H1 (cell line): ENCODE data around the gene CEP70. TPM values are rescaled to one million over a fixed set of nuclear protein-coding genes. Genes with fewer than 3 reads are reported as not detected.

ENCODE experiments used
- CTCF ChIA-PET: fragments of 300-600 bp; sonication (Branson Sonifier 250); formaldehyde crosslinking; loops from one replicate; lab custom pipeline; 2021; ENCODE audit not compliant: partially characterized antibody; lab: Charles Lee
- POLR2A ChIA-PET: fragments of 300-600 bp; sonication (Branson Sonifier 250); formaldehyde crosslinking; loops from one replicate; lab custom pipeline; 2021; ENCODE audit warnings: inconsistent platforms; ENCODE audit not compliant: partially characterized antibody; lab: Charles Lee
- DNase-seq, 2 experiments: peaks; one replicate each; pipeline versions ENCODE4 v3.0.0 to v3.0.0-alpha.2; 2010 to 2022; ENCODE audit warnings: low spot score in 2 of 2, low read depth in 1 of 2, mixed read lengths in 1 of 2
- FAIRE-seq: peaks from 2 replicates; lab custom pipeline; 2011; peaks lifted over from hg19 to GRCh38; lab: Jason Lieb, UNC
- H2AFZ ChIP-seq: 2 replicates; pipeline ENCODE4 v1.8.1; 2012; ENCODE audit warnings: low read length, inconsistent platforms
- H2AK5ac ChIP-seq: 2 replicates; pipeline ENCODE4 v1.6.1; 2013; ENCODE audit warnings: low read depth, low read length
- H2BK120ac ChIP-seq: replicated peaks from 2 replicates; pipeline ENCODE3; 2013; ENCODE audit warnings: low read depth, low read length, inconsistent platforms
- H2BK12ac ChIP-seq: 2 replicates; pipeline ENCODE4 v1.6.1; 2013; ENCODE audit warnings: low read depth, low read length
- H2BK15ac ChIP-seq: 2 replicates; pipeline ENCODE4 v1.6.1; 2013; ENCODE audit warnings: low read length
- H2BK20ac ChIP-seq: 2 replicates; pipeline ENCODE4 v1.6.1; 2013; ENCODE audit warnings: low read length
- H2BK5ac ChIP-seq: 2 replicates; pipeline ENCODE4 v1.6.1; 2013; ENCODE audit warnings: low read depth, low read length
- H3K14ac ChIP-seq: 2 replicates; pipeline ENCODE4 v1.6.1; 2013; ENCODE audit warnings: inconsistent platforms; ENCODE audit not compliant: insufficient read length
- H3K18ac ChIP-seq: 2 replicates; pipeline ENCODE4 v1.6.1; 2013; ENCODE audit warnings: low read length; ENCODE audit errors: extremely low read depth
- H3K23ac ChIP-seq: 2 replicates; pipeline ENCODE4 v1.6.1; 2013; ENCODE audit warnings: inconsistent platforms; ENCODE audit not compliant: insufficient read length
- H3K23me2 ChIP-seq: 2 replicates; pipeline ENCODE4 v1.6.1; 2013; ENCODE audit warnings: low read depth, low read length
- H3K27ac ChIP-seq: 2 replicates; pipeline ENCODE4 v1.6.1; 2011; ENCODE audit warnings: low read depth, low read length, inconsistent platforms
- H3K27me3 ChIP-seq, 4 experiments: replicated peaks in 1 of 4; 1 replicate in 1 of 4; 2 replicates in 3 of 4; pipeline versions ENCODE4 v1.6.1 to v1.8.1; 2011 to 2013; ENCODE audit warnings: low read length in 3 of 4, mild to moderate bottlenecking in 3 of 4, inconsistent platforms in 2 of 4, mixed read lengths in 2 of 4, moderate library complexity in 1 of 4; ENCODE audit not compliant: control insufficient read depth in 3 of 4, insufficient read depth in 3 of 4; ENCODE audit errors: extremely low read depth in 1 of 4
- H3K36me3 ChIP-seq, 4 experiments: 2 replicates each; pipeline versions ENCODE4 v1.6.1 to v1.8.1; 2011 to 2013; ENCODE audit warnings: mild to moderate bottlenecking in 4 of 4, low read length in 3 of 4, moderate library complexity in 2 of 4, control low read depth in 1 of 4, inconsistent platforms in 1 of 4; ENCODE audit not compliant: insufficient read depth in 4 of 4, control insufficient read depth in 2 of 4
- H3K4ac ChIP-seq: replicated peaks from 2 replicates; pipeline ENCODE3; 2013; ENCODE audit warnings: low read length, low read depth, mixed read lengths, inconsistent platforms; ENCODE audit not compliant: insufficient read length
- H3K4me1 ChIP-seq, 4 experiments: replicated peaks in 1 of 4; 1 replicate in 1 of 4; 2 replicates in 3 of 4; pipeline versions ENCODE4 v1.6.1 to v1.8.1; 2011 to 2013; ENCODE audit warnings: low read length in 3 of 4, inconsistent platforms in 2 of 4, mixed read lengths in 1 of 4; ENCODE audit not compliant: insufficient read depth in 4 of 4, control insufficient read depth in 3 of 4
- H3K4me2 ChIP-seq, 2 experiments: 2 replicates each; pipeline versions ENCODE4 v1.6.1 to v1.8.1; 2011 to 2013; ENCODE audit warnings: low read depth in 2 of 2, low read length in 2 of 2, control low read depth in 1 of 2, inconsistent platforms in 1 of 2, mild to moderate bottlenecking in 1 of 2; ENCODE audit not compliant: insufficient read depth in 1 of 2
- H3K4me3 ChIP-seq, 4 experiments: fragments of 200-600, 300-600 bp in 1 of 4; sonication (generic), shearing (Covaris generic), sonication (Bioruptor Twin) in 1 of 4; 2 replicates each; pipeline versions ENCODE4 v1.5.1 to v1.8.1; 2011 to 2016; ENCODE audit warnings: low read length in 4 of 4, low read depth in 3 of 4, control low read depth in 2 of 4, inconsistent platforms in 2 of 4, mild to moderate bottlenecking in 2 of 4, mixed read lengths in 1 of 4, moderate library complexity in 1 of 4; ENCODE audit not compliant: insufficient read depth in 2 of 4; ENCODE audit errors: extremely low read depth in 1 of 4
- H3K56ac ChIP-seq: replicated peaks from 2 replicates; pipeline ENCODE3; 2013; ENCODE audit warnings: low read depth, mild to moderate bottlenecking, mixed read lengths, low read length, inconsistent platforms; ENCODE audit not compliant: insufficient read length
- H3K79me1 ChIP-seq: 2 replicates; pipeline ENCODE4 v1.6.1; 2013; ENCODE audit warnings: low read depth, low read length, control low read depth
- H3K79me2 ChIP-seq, 2 experiments: 2 replicates each; pipeline versions ENCODE4 v1.6.1 to v1.8.1; 2012 to 2013; ENCODE audit warnings: low read length in 2 of 2, mild to moderate bottlenecking in 2 of 2, inconsistent platforms in 1 of 2; ENCODE audit not compliant: insufficient read depth in 2 of 2, control insufficient read depth in 1 of 2
- H3K9ac ChIP-seq, 4 experiments: replicated peaks in 1 of 4; 1 replicate in 1 of 4; 2 replicates in 3 of 4; pipeline versions ENCODE4 v1.6.1 to v1.8.1; 2011 to 2013; ENCODE audit warnings: low read depth in 3 of 4, low read length in 3 of 4, control low read depth in 2 of 4, mild to moderate bottlenecking in 2 of 4, moderate library complexity in 2 of 4, inconsistent platforms in 1 of 4; ENCODE audit errors: extremely low read depth in 1 of 4
- H3K9me3 ChIP-seq, 2 experiments: 2 replicates each; pipeline versions ENCODE4 v1.6.1 to v1.8.1; 2012 to 2013; ENCODE audit warnings: mild to moderate bottlenecking in 2 of 2, moderate library complexity in 2 of 2, control low read depth in 1 of 2, inconsistent platforms in 1 of 2, low read depth in 1 of 2, low read length in 1 of 2, mixed read lengths in 1 of 2; ENCODE audit not compliant: insufficient read depth in 2 of 2
- H4K20me1 ChIP-seq, 2 experiments: replicated peaks in 1 of 2; 2 replicates each; pipeline versions ENCODE3 to v1.8.1; 2011 to 2013; ENCODE audit warnings: inconsistent platforms in 2 of 2, low read length in 2 of 2, mild to moderate bottlenecking in 1 of 2; ENCODE audit not compliant: insufficient read depth in 2 of 2, control insufficient read depth in 1 of 2
- H4K5ac ChIP-seq: 2 replicates; pipeline ENCODE4 v1.6.1; 2013; ENCODE audit warnings: low read length, low read depth, mixed read lengths, inconsistent platforms; ENCODE audit not compliant: insufficient read length
- H4K8ac ChIP-seq: 2 replicates; pipeline ENCODE4 v1.8.0; 2013; ENCODE audit warnings: mild to moderate bottlenecking, moderate library complexity, low read length, inconsistent platforms; ENCODE audit not compliant: insufficient read depth; ENCODE audit errors: extremely low read depth
- H4K91ac ChIP-seq: replicated peaks from 2 replicates; pipeline ENCODE3; 2013; ENCODE audit warnings: low read length, mixed read lengths, inconsistent platforms; ENCODE audit not compliant: insufficient read length
- ASH2L ChIP-seq: fragments of 200-600, 300-600 bp; sonication (generic); IDR thresholded peaks from one replicate; pipeline ENCODE4 v1.7.1; 2017; ENCODE audit warnings: low read length
- ATF2 ChIP-seq: IDR thresholded peaks from 2 replicates; pipeline ENCODE4 v1.6.1; 2012; ENCODE audit warnings: low read length, inconsistent platforms
- CBX8 ChIP-seq: fragments of 300-800, 300-1000 bp; sonication (generic); IDR thresholded peaks from 2 replicates; pipeline ENCODE4 v1.7.1; 2016; ENCODE audit warnings: low read depth, low read length, borderline replicate concordance
- E2F6 ChIP-seq: IDR thresholded peaks from 2 replicates; pipeline ENCODE4 v1.6.1; 2012; ENCODE audit warnings: inconsistent platforms
- EGR1 ChIP-seq: IDR thresholded peaks from 2 replicates; pipeline ENCODE4 v1.6.1; 2011; ENCODE audit warnings: low read depth, low read length, borderline replicate concordance
- JUND ChIP-seq: IDR thresholded peaks from 2 replicates; pipeline ENCODE4 v1.6.1; 2011; ENCODE audit warnings: mild to moderate bottlenecking, improper control_type of control experiment, low read length
- MAFK ChIP-seq: IDR thresholded peaks from 2 replicates; pipeline ENCODE4 v1.6.1; 2012; ENCODE audit warnings: low read depth, mild to moderate bottlenecking, improper control_type of control experiment, low read length
- RNF2 ChIP-seq: fragments of 200-900, 300-1000 bp; sonication (generic); IDR thresholded peaks from 2 replicates; pipeline ENCODE4 v1.7.1; 2016; ENCODE audit warnings: borderline replicate concordance, low read depth, mild to moderate bottlenecking, antibody characterized with exemption, low read length; ENCODE audit not compliant: poor library complexity, severe bottlenecking; ENCODE audit errors: missing control alignments
- SIX5 ChIP-seq: IDR thresholded peaks from 2 replicates; pipeline ENCODE4 v1.6.1; 2011; ENCODE audit warnings: mild to moderate bottlenecking, low read depth, low read length
- TEAD4 ChIP-seq: IDR thresholded peaks from 2 replicates; pipeline ENCODE4 v1.6.1; 2012; ENCODE audit warnings: low read depth, low read length, inconsistent platforms, mixed read lengths
- ZNF274 ChIP-seq: IDR thresholded peaks from 2 replicates; pipeline ENCODE4 v1.7.0; 2012; ENCODE audit warnings: low read length, borderline replicate concordance; ENCODE audit errors: extremely low read depth
- WGBS, 2 experiments: shearing (Covaris generic) in 1 of 2; methylation state at CpG; one replicate each; pipeline versions ENCODE4 v1.1.6 to v1.1.7; 2013 to 2015; ENCODE audit warnings: low lambda C conversion rate in 2 of 2, mixed read lengths in 2 of 2, inconsistent platforms in 1 of 2, low coverage in 1 of 2, missing lambda C conversion rate in 1 of 2; ENCODE audit not compliant: insufficient replicate concordance in 2 of 2, insufficient coverage in 1 of 2, insufficient read length in 1 of 2; ENCODE audit errors: extremely low coverage in 1 of 2, missing lambda C conversion rate in 1 of 2; 5-methylcytosine and 5-hydroxymethylcytosine counted together
- polyA plus RNA-seq, 7 experiments: library from polyadenylated mRNA; depleted of rRNA in 3 of 7; stranded (reverse) in 5 of 7; unstranded in 2 of 7; fragments of >200 nt in 5 of 7; fragments of 200-250 nt in 2 of 7; gene quantifications; 1 replicate in 5 of 7; 2 replicates in 1 of 7; 4 replicates in 1 of 7; pipeline versions ENCODE4 v1.2.1 to v1.2.3, GENCODE V29; 2011 to 2013; ENCODE audit warnings: missing spikeins in 2 of 7, mixed read lengths in 2 of 7
- total RNA-seq: library from RNA; stranded (reverse); fragmentation: NEBNext Ultra II Directional; extraction: Animal tissue kit (Norgen Biotek cat#: 25700); gene quantifications from 2 replicates; pipeline ENCODE4 v1.2.1, GENCODE V29; 2021

Gene CEP70
- total and polyA plus RNA-seq, 2 of the 8 experiments (the other 6 are each of a cell fraction or from before 2014, with no cell fraction given): 3.9 to 26.2 TPM

GRCh38 chr3:138598534-138598933 lies 4.5 kb upstream of the CEP70 start:
- WGBS, 2 experiments: 93% methylated on average over 3 of the region's 3 CpGs; no CpG with 5 or more reads in 1 of the 2 experiments
- DNase-seq (no peak), FAIRE-seq (no peak)
- Histone ChIP-seq H2BK15ac (no peak overlapping the region), H3K4me1 (peaks cover 0 to 5% (median 1%) of the 10 kb centered on the region in 4 experiments; a peak in 2 of 7 replicates), H2BK12ac (no peak overlapping the region), H3K23me2 (peaks cover 6% of the 10 kb centered on the region; the same call in 1 of the 2 replicates), H3K56ac (no peak overlapping the region), H2BK120ac (no peak overlapping the region), H4K5ac (no peak overlapping the region), H3K79me2 (no peaks in the 10 kb centered on the region), H3K4ac (no peak overlapping the region), H3K36me3 (no peaks in the 10 kb centered on the region), H3K14ac (no peak overlapping the region), H3K4me2 (no peak overlapping the region), H3K23ac (no peak overlapping the region), H2BK5ac (no peak overlapping the region), H4K91ac (no peak overlapping the region), H2AFZ (no peak overlapping the region), H3K4me3 (no peak overlapping the region), H4K20me1 (no peaks in the 10 kb centered on the region), H3K18ac (no peak overlapping the region), H3K79me1 (no peaks in the 10 kb centered on the region), H3K27ac (no peak overlapping the region), H3K9ac (no peak overlapping the region), H3K27me3 (no peaks in the 10 kb centered on the region), H4K8ac (no peak overlapping the region), H3K9me3 (peaks cover 7 to 16% of the 10 kb centered on the region in 2 experiments; a peak in 3 of 4 replicates), H2AK5ac (no peak overlapping the region), H2BK20ac (no peak overlapping the region; the same call in 1 of the 2 replicates)
- ChIA-PET POLR2A (interaction anchor here (1.0 to 1.4 kb wide), 2 partner anchors 10 to 11 kb away, joined by 3 read pairs; partner anchors contain the start of gene FAIM), CTCF (interaction anchor here (1.2 to 1.6 kb wide), 3 partner anchors 119 to 325 kb away, joined by 5 to 13 read pairs (median 5); no protein-coding TSS in a partner anchor)
- TF ChIP-seq MAFK (no peak), RNF2 (no peak), SIX5 (no peak), ZNF274 (no peak), JUND (no peak), ASH2L (no peak), ATF2 (no peak), TEAD4 (no peak), E2F6 (no peak), CBX8 (no peak), EGR1 (no peak)
